ENCODE data around the gene CHRNA9. TPM values are rescaled to one million over a fixed set of nuclear protein-coding genes. Genes with fewer than 3 reads are reported as not detected.

The CHRNA9 gene
- total RNA-seq, 2 experiments from 2014 or later, result not detected

GRCh38 chr4:40317916-40318658 lies 17.0 kb upstream of the CHRNA9 start:
- Histone ChIP-seq H3K36me3 (ENCODE audit: insufficient read depth, low read length) (no peaks in the 10 kb centered on the region), H3K27ac (ENCODE audit: low read depth, low read length, poor library complexity, severe bottlenecking) (no peak overlapping the region), H3K4me3 (ENCODE audit: low read depth, low read length, poor library complexity, severe bottlenecking) (no peak overlapping the region), H2AFZ (ENCODE audit: low read length) (no peak overlapping the region), H3K9me3 (ENCODE audit: low read length) (no peaks in the 10 kb centered on the region), H3K4me2 (ENCODE audit: low read length) (no peak overlapping the region), H4K20me1 (ENCODE audit: insufficient read depth, low read length) (no peaks in the 10 kb centered on the region), H3K4me1 (ENCODE audit: insufficient read depth, low read length, poor library complexity, severe bottlenecking) (peaks cover 16% of the 10 kb centered on the region), H3K79me2 (ENCODE audit: insufficient read depth, low read depth, low read length) (no peaks in the 10 kb centered on the region), H3K9me2 (ENCODE audit: insufficient read depth, low read length) (no peaks in the 10 kb centered on the region)
- intact Hi-C loops (cut with micrococcal nuclease; ENCODE audit: unreplicated experiment), result loop anchor here (2.0 kb wide), 2 partner anchors 167 to 261 kb away; partner anchors contain the start of gene N4BP2
- no peak for DNase-seq (ENCODE audit: low spot score)
- POLR2A ChIA-PET, result interaction anchor here (0.6 to 2.1 kb wide), 7 partner anchors 11 to 428 kb away, joined by 3 to 15 read pairs (median 4); no protein-coding TSS in a partner anchor
- BruUV-seq (replicated peaks), result no TSS peak
- TF ChIP-seq CTCF (conservative IDR thresholded peaks at IDR 0.05; ENCODE audit: low read length), result no peak
- no peak for TF ChIP-seq EZH2phosphoT487 (IDR thresholded peaks at IDR 0.05; ENCODE audit: borderline replicate concordance, low read depth, low read length)
- CTCF ChIA-PET (ENCODE audit: unreplicated experiment), result interaction anchor here (0.7 to 1.6 kb wide), 5 partner anchors 7 to 260 kb away, joined by 3 to 8 read pairs (median 4); no protein-coding TSS in a partner anchor

- no peaks in the 10 kb centered on the region for H3K9me3 ChIP-seq (ENCODE audit: low read length)
- no peaks in the 10 kb centered on the region for H3K36me3 ChIP-seq (ENCODE audit: insufficient read depth, low read length)
- H3K4me1 ChIP-seq (ENCODE audit: insufficient read depth, low read length, poor library complexity, severe bottlenecking), result peaks cover 12% of the 10 kb centered on the region
- TF ChIP-seq EZH2phosphoT487 (IDR thresholded peaks at IDR 0.05; ENCODE audit: borderline replicate concordance, low read depth, low read length) (no peak), CTCF (conservative IDR thresholded peaks at IDR 0.05; ENCODE audit: low read length) (no peak)
- POLR2A ChIA-PET, result interaction anchor here (0.6 to 1.1 kb wide), 4 partner anchors 11 to 249 kb away, joined by 3 to 4 read pairs (median 3); no protein-coding TSS in a partner anchor
- H3K27ac ChIP-seq (ENCODE audit: low read depth, low read length, poor library complexity, severe bottlenecking), result no peak overlapping the region
- no peaks in the 10 kb centered on the region for H3K79me2 ChIP-seq (ENCODE audit: insufficient read depth, low read depth, low read length)
- no TSS peak for BruUV-seq (replicated peaks)
- H2AFZ ChIP-seq (ENCODE audit: low read length), result no peak overlapping the region
- CTCF ChIA-PET (ENCODE audit: unreplicated experiment), result interaction anchor here (1.1 kb wide), 1 partner anchor 11 kb away, joined by 3 read pairs; no protein-coding TSS in a partner anchor
- no peaks in the 10 kb centered on the region for H4K20me1 ChIP-seq (ENCODE audit: insufficient read depth, low read length)
- DNase-seq (ENCODE audit: low spot score), result no peak
- intact Hi-C loops (cut with micrococcal nuclease; ENCODE audit: unreplicated experiment), result no loop called here
- H3K9me2 ChIP-seq (ENCODE audit: insufficient read depth, low read length), result no peaks in the 10 kb centered on the region
- no peak overlapping the region for H3K4me3 ChIP-seq (ENCODE audit: low read depth, low read length, poor library complexity, severe bottlenecking)
- H3K4me2 ChIP-seq (ENCODE audit: low read length), result no peak overlapping the region
Measured at GRCh38 chr4:40321574-40322275, 13.4 kb upstream of the CHRNA9 start.
